Activated CD8-positive, alpha-beta memory T cell treated with anti-CD3 and anti-CD28 coated beads, Interleukin-2, amount 50 U/mL, for 24 hours (primary cell): ENCODE measurements around the gene MMP10.

Source experiments
- DNase-seq: peaks from one replicate; pipeline ENCODE4 v3.0.0-alpha.2; 2020; ENCODE audit errors: extremely low read depth

The MMP10 gene

GRCh38 chr11:102729849-102730815 lies 50.3 kb downstream of the MMP10 start:
- DNase-seq: no peak

- DNase-seq: no peak
Observed at GRCh38 chr11:102727890-102728289, 52.5 kb downstream of the MMP10 start.

- DNase-seq: no peak
Observed at GRCh38 chr11:102724904-102725500, 55.4 kb downstream of the MMP10 start, which contains the start of gene MMP8. Gene MMP8, minus strand, starts transcription at chr11:102724954. Its CDS starts 99 bp downstream, at chr11:102724855.

GRCh38 chr11:102722821-102723220 lies 57.6 kb downstream of the MMP10 start:
- DNase-seq: no peak
